ENCODE data around the gene PRADC1. TPM values are rescaled to one million over a fixed set of nuclear protein-coding genes. Genes with fewer than 3 reads are reported as not detected.

The PRADC1 gene
- total and polyA plus RNA-seq, 7 donors: 53.6 to 118 (median 87.6) TPM

GRCh38 chr2:73266061-73266901 lies 33.2 kb upstream of the PRADC1 start:
- no peaks in the 10 kb centered on the region for H3K9me3 ChIP-seq
- DNase-seq (no peak), ATAC-seq (no peak)
- intact Hi-C loops (cut with DNase I): no loop called here
- no peak overlapping the region for H3K4me3 ChIP-seq
- H3K4me1 ChIP-seq: no peaks in the 10 kb centered on the region
- WGBS, 3 donors: 37 to 51% (median 38%) methylated on average over 24 to 26 of the region's 26 CpGs
- no peak overlapping the region for H3K27ac ChIP-seq
- no peaks in the 10 kb centered on the region for H3K36me3 ChIP-seq (ENCODE audit: insufficient read depth in 1 of 2, low read depth in 1 of 2)
- TF ChIP-seq CTCF (IDR thresholded peaks at IDR 0.05): no peak
- H3K27me3 ChIP-seq (ENCODE audit: insufficient read depth in 3 of 3, low read length in 2 of 3): peaks cover 0 to 53% (median 24%) of the 10 kb centered on the region in 3 donors

- intact Hi-C loops (cut with DNase I): no loop called here
- Histone ChIP-seq H3K4me1 (no peaks in the 10 kb centered on the region), H3K36me3 (ENCODE audit: insufficient read depth in 1 of 2, low read depth in 1 of 2) (no peaks in the 10 kb centered on the region), H3K9me3 (no peaks in the 10 kb centered on the region), H3K4me3 (no peak overlapping the region), H3K27ac (no peak overlapping the region), H3K27me3 (ENCODE audit: insufficient read depth in 3 of 3, low read length in 2 of 3) (peaks cover 0 to 45% (median 20%) of the 10 kb centered on the region in 3 donors)
- TF ChIP-seq CTCF (IDR thresholded peaks at IDR 0.05): no peak
- DNase-seq (no peak), ATAC-seq (no peak)
- WGBS, 3 donors: 89 to 91% (median 89%) methylated on average over 28 of the region's 28 CpGs
Observed at GRCh38 chr2:73265298-73266060, 32.4 kb upstream of the PRADC1 start.

- WGBS, 3 donors: 82 to 84% (median 82%) methylated on average over 4 of the region's 4 CpGs
Observed at GRCh38 chr2:73264783-73265182, 31.7 kb upstream of the PRADC1 start.

GRCh38 chr2:73264332-73264606 lies 31.2 kb upstream of the PRADC1 start:
- Histone ChIP-seq H3K9me3 (no peaks in the 10 kb centered on the region), H3K4me1 (no peaks in the 10 kb centered on the region), H3K27me3 (ENCODE audit: insufficient read depth in 3 of 3, low read length in 2 of 3) (peaks cover 0 to 34% (median 13%) of the 10 kb centered on the region in 3 donors), H3K4me3 (no peak overlapping the region), H3K27ac (no peak overlapping the region), H3K36me3 (ENCODE audit: insufficient read depth in 1 of 2, low read depth in 1 of 2) (no peaks in the 10 kb centered on the region)
- no peak for DNase-seq
- no peak for ATAC-seq
- intact Hi-C loops (cut with DNase I): no loop called here
- no peak for TF ChIP-seq CTCF (IDR thresholded peaks at IDR 0.05)
- WGBS, 3 donors: 86 to 88% (median 87%) methylated on average over 12 to 15 of the region's 15 CpGs

More at GRCh38 chr2:73264783-73265182, 31.7 kb upstream of the PRADC1 start:
- Histone ChIP-seq H3K36me3 (ENCODE audit: insufficient read depth in 1 of 2, low read depth in 1 of 2) (no peaks in the 10 kb centered on the region), H3K4me1 (no peaks in the 10 kb centered on the region), H3K27me3 (ENCODE audit: insufficient read depth in 3 of 3, low read length in 2 of 3) (peaks cover 0 to 39% (median 18%) of the 10 kb centered on the region in 3 donors), H3K4me3 (no peak overlapping the region), H3K9me3 (no peaks in the 10 kb centered on the region), H3K27ac (no peak overlapping the region)
- no peak for TF ChIP-seq CTCF (IDR thresholded peaks at IDR 0.05)
- ATAC-seq (no peak), DNase-seq (no peak)
- intact Hi-C loops (cut with DNase I): no loop called here
